Measurements from ENCODE around the gene SAMD13.
A peak's percentile ranks its signal among the peaks of the same experiment; 100 is the strongest.
"Not testable (repeated sequence)": the region's sequence is repeated elsewhere in the genome, so short reads cannot be mapped to it uniquely, and the experiment has no call there.

SAMD13 gene

DNA sequence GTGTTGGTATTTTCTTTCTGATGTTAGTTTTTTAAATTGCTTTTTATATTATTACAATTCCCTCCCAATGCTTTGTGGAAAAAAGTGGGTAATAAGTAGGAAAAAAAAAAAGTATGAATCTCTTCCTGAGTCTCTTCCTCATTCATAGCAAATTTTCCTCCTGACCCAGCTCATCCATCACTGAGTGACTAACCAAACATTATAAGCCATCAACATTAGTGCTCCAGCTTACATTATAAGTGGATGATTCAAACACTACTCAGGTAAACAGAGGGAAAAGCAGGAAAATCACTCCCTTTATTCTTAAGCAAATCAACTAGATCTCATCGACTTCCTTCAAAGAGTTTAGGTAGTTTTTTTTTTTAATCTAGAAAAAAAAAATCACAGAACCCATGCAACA is 15.4 kb upstream of the SAMD13 start:
- H3K27ac ChIP-seq (ENCODE audit: low read depth, low read length), result no peak overlapping the region
- H3K9ac ChIP-seq (ENCODE audit: low read length), result no peak overlapping the region
- no peaks in the 10 kb centered on the region for H3K4me1 ChIP-seq (ENCODE audit: control insufficient read depth, insufficient read depth, low read length)
- H3K27me3 ChIP-seq (ENCODE audit: control insufficient read depth, insufficient read depth, low read length), result no peaks in the 10 kb centered on the region
- H3K36me3 ChIP-seq (ENCODE audit: control insufficient read depth, insufficient read depth, low read length), result no peaks in the 10 kb centered on the region
- H3K4me3 ChIP-seq (ENCODE audit: low read depth, low read length), result no peak overlapping the region
- peaks cover 33% of the 10 kb centered on the region for H3K9me3 ChIP-seq (ENCODE audit: control insufficient read depth, insufficient read depth, low read depth, low read length)

DNA sequence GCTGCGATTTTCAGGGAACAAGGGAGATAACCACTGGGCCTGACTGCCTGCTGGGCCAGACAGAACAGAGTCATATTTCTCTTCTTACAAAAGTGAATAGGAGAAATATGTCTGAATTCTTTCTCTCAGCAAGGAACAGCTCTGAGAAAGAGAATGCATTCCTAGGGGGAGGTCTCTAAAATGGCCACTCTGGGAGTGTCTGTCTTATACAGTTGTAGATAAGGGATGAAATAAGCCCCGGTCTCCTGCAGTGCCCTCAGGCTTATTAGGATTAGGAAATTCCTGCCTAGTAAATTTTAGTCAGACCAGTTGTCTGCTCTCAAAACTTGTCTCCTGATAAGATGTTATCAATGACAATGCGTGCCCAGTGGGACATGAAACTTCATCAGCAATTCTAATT is 14.1 kb upstream of the SAMD13 start:
- not testable (repeated sequence) for H3K4me1 ChIP-seq (ENCODE audit: control insufficient read depth, insufficient read depth, low read length); H3K36me3 ChIP-seq (ENCODE audit: control insufficient read depth, insufficient read depth, low read length); H3K9ac ChIP-seq (ENCODE audit: low read length); H3K27me3 ChIP-seq (ENCODE audit: control insufficient read depth, insufficient read depth, low read length); H3K27ac ChIP-seq (ENCODE audit: low read depth, low read length); H3K4me3 ChIP-seq (ENCODE audit: low read depth, low read length)
- peaks cover 33% of the 10 kb centered on the region for H3K9me3 ChIP-seq (ENCODE audit: control insufficient read depth, insufficient read depth, low read depth, low read length)

DNA sequence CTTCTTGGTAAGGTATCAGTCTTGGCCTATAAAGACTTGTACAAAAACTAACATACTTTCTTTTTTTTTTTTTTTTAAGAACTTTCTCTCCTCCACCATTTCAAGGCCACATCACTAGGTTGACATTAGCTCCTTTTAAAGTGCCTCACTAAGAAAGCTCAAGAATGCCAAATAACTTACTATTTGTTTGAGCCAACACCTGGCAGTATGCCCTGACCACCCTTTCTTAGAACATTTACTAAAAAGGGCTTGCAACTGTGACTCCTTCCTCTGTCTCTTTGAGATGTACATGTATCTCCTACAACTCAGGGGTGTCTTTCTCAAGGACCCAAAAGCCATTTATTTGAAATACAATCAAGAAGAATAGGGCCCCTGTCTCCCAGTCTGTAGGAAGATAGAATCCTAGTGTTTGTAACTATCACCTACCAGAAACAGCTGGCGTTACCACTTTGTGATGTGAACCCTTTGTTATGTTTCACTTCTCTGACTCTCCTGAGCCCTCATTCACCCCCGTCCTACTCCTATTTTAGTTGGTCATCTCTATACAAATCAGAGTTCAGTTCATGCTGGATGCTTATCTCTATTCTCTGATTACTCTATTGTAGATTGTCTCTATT is 12.2 kb upstream of the SAMD13 start:
- Histone ChIP-seq H3K4me1 (ENCODE audit: control insufficient read depth, insufficient read depth, low read length) (no peaks in the 10 kb centered on the region), H3K27me3 (ENCODE audit: control insufficient read depth, insufficient read depth, low read length) (no peaks in the 10 kb centered on the region), H3K27ac (ENCODE audit: low read depth, low read length) (no peak overlapping the region), H3K9ac (ENCODE audit: low read length) (no peak overlapping the region), H3K4me3 (ENCODE audit: low read depth, low read length) (no peak overlapping the region), H3K9me3 (ENCODE audit: control insufficient read depth, insufficient read depth, low read depth, low read length) (peaks cover 33% of the 10 kb centered on the region), H3K36me3 (ENCODE audit: control insufficient read depth, insufficient read depth, low read length) (no peaks in the 10 kb centered on the region)

DNA sequence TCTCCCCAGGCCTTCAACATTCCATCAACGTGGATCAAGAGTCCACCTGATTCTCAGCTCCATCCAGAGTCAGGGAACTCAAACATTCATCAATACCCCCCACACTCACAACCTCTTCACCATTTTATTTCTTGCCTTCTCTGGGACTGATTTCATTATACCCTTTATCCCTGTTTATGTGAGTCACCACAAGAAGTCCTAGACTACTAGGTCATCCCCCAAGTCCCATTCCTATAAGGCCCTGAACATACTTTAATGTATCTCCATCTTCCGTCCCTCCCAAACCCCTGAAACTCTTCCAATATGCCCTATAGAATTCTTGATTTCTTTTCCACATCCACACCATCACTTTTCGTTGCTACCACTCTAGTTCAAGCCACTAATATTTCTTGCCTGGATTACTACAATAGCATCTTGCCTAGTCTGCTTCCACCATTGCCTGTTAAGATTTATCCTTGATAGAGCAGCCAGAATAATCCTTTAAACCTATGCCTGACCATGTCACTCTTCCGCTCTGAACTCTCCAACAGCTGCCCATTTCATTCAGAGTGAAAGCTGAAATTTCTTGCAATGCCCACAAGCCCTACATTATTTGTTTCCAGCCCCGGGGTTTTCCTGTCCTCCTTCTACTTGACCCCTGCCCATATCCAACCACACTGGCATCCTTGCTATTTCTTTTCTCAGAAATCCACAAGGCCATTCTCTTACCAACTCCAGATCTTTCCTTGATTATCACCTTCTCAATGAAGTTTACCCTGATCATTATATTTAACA is 9.4 kb upstream of the SAMD13 start:
- Histone ChIP-seq H3K27me3 (ENCODE audit: control insufficient read depth, insufficient read depth, low read length) (no peaks in the 10 kb centered on the region), H3K36me3 (ENCODE audit: control insufficient read depth, insufficient read depth, low read length) (no peaks in the 10 kb centered on the region), H3K27ac (ENCODE audit: low read depth, low read length) (no peak overlapping the region), H3K4me3 (ENCODE audit: low read depth, low read length) (no peak overlapping the region), H3K9ac (ENCODE audit: low read length) (no peak overlapping the region), H3K4me1 (ENCODE audit: control insufficient read depth, insufficient read depth, low read length) (no peaks in the 10 kb centered on the region), H3K9me3 (ENCODE audit: control insufficient read depth, insufficient read depth, low read depth, low read length) (peaks cover 31% of the 10 kb centered on the region)

DNA sequence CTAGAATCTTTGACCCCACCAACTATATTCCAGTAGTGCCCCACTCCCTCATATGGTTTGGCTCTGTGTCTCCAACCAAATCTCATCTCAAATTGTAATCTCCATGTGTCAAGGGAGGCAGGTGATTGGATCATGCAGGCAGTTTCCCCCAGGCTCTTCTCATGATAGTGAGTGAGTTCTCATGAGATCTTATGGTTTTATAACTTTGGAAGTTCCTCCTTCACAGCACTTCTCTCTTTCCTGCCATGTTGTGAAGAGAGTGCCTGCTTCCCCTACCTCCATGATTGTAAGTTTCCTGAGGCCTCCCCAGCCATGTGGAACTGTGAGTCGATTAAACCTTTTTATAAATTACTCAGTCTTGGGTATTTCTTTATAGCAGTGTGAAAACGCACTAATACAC is 7.7 kb upstream of the SAMD13 start:
- Histone ChIP-seq H3K36me3 (ENCODE audit: control insufficient read depth, insufficient read depth, low read length) (no peaks in the 10 kb centered on the region), H3K9ac (ENCODE audit: low read length) (no peak overlapping the region), H3K4me1 (ENCODE audit: control insufficient read depth, insufficient read depth, low read length) (no peaks in the 10 kb centered on the region), H3K9me3 (ENCODE audit: control insufficient read depth, insufficient read depth, low read depth, low read length) (peaks cover 17% of the 10 kb centered on the region), H3K27ac (ENCODE audit: low read depth, low read length) (no peak overlapping the region), H3K4me3 (ENCODE audit: low read depth, low read length) (no peak overlapping the region), H3K27me3 (ENCODE audit: control insufficient read depth, insufficient read depth, low read length) (no peaks in the 10 kb centered on the region)

DNA sequence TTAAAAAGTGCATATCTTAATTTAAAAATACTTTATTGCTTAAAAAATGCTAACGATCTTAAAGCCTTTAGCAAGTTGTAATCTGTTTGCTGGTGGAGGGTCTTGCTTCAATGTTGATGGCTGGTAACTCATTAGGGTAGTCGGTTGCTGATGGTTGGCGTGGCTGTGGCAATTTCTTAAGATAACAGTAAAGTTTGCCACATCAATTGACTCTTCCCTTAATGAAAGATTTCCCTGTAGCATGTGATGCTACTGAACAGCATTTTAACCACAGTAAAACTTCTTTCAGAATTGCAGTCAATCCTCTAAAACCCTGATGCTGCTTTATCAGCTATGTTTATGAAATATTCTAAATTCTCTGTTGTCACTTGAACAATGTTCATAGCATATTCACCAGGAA is 6.8 kb upstream of the SAMD13 start:
- Histone ChIP-seq H3K27me3 (ENCODE audit: control insufficient read depth, insufficient read depth, low read length) (no peaks in the 10 kb centered on the region), H3K27ac (ENCODE audit: low read depth, low read length) (no peak overlapping the region), H3K4me3 (ENCODE audit: low read depth, low read length) (no peak overlapping the region), H3K4me1 (ENCODE audit: control insufficient read depth, insufficient read depth, low read length) (peaks cover 1% of the 10 kb centered on the region), H3K9ac (ENCODE audit: low read length) (no peak overlapping the region), H3K36me3 (ENCODE audit: control insufficient read depth, insufficient read depth, low read length) (no peaks in the 10 kb centered on the region), H3K9me3 (ENCODE audit: control insufficient read depth, insufficient read depth, low read depth, low read length) (0 out of 2 replicates have a peak, but pooled peaks cover 11% of the 10 kb centered on the region)

DNA sequence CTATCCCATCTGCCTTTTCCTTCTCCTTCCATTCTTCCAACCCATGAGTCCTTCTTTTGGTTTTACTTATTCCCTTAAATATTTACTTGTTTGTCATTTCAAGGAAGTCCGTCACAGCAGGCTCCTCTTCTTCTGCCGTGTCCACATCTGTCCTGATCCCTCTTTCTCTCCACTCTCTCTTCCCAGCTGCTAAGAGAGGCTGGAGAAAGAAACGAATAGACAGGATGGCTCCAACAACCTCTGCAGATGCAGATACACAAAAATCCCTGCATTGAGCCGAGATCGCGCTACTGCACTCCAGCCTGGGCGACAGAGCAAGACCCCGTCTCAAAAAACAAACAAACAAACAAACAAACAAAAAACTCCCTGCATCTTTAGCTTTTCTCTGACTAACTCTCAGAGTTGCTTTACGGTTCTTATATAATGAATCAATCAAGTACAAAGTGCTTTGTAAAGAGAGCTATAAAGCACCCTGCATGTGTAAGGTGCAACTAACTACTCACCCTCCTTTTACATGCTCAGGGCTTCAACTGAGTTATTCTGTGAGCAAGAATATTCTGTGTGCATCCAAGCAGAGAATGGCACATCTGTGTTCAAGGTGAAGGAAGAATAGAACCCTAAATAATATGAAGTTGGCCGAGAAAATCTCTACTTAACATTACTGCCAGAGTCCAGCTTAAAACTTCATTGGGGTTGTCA is 3.8 kb upstream of the SAMD13 start:
- Histone ChIP-seq H3K4me3 (ENCODE audit: low read depth, low read length) (peak overlapping the region; percentile 99), H3K36me3 (ENCODE audit: control insufficient read depth, insufficient read depth, low read length) (no peaks in the 10 kb centered on the region), H3K9me3 (ENCODE audit: control insufficient read depth, insufficient read depth, low read depth, low read length) (0 out of 2 replicates have a peak, but pooled peaks cover 11% of the 10 kb centered on the region), H3K9ac (ENCODE audit: low read length) (no peak overlapping the region), H3K4me1 (ENCODE audit: control insufficient read depth, insufficient read depth, low read length) (peaks cover 25% of the 10 kb centered on the region), H3K27me3 (ENCODE audit: control insufficient read depth, insufficient read depth, low read length) (no peaks in the 10 kb centered on the region), H3K27ac (ENCODE audit: low read depth, low read length) (no peak overlapping the region)

DNA sequence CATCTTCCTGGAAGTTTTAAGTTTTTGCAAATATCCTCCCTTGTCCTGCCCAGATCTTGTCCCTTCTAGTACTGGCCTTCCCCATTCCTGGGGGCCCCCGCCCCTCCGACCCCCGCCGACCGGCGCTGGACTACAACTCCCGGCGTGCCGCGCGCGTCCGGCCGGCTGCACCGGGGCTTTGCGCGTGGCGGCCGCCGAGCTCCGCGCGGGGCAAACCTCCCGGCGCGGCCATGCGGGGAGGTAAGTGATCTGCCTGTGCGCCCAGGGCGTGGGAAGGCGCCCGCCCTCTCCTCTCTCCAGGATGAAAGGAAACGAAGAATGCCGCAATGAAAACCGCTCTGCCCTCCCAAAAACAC is 3.2 kb upstream of the SAMD13 start:
- Histone ChIP-seq H3K9me3 (ENCODE audit: control insufficient read depth, insufficient read depth, low read depth, low read length) (0 out of 2 replicates have a peak, but pooled peaks cover 11% of the 10 kb centered on the region), H3K27me3 (ENCODE audit: control insufficient read depth, insufficient read depth, low read length) (no peaks in the 10 kb centered on the region), H3K9ac (ENCODE audit: low read length) (peak overlapping the region; percentile 84), H3K4me3 (ENCODE audit: low read depth, low read length) (peak overlapping the region; percentile 99), H3K4me1 (ENCODE audit: control insufficient read depth, insufficient read depth, low read length) (peaks cover 32% of the 10 kb centered on the region), H3K27ac (ENCODE audit: low read depth, low read length) (no peak overlapping the region), H3K36me3 (ENCODE audit: control insufficient read depth, insufficient read depth, low read length) (no peaks in the 10 kb centered on the region)

DNA sequence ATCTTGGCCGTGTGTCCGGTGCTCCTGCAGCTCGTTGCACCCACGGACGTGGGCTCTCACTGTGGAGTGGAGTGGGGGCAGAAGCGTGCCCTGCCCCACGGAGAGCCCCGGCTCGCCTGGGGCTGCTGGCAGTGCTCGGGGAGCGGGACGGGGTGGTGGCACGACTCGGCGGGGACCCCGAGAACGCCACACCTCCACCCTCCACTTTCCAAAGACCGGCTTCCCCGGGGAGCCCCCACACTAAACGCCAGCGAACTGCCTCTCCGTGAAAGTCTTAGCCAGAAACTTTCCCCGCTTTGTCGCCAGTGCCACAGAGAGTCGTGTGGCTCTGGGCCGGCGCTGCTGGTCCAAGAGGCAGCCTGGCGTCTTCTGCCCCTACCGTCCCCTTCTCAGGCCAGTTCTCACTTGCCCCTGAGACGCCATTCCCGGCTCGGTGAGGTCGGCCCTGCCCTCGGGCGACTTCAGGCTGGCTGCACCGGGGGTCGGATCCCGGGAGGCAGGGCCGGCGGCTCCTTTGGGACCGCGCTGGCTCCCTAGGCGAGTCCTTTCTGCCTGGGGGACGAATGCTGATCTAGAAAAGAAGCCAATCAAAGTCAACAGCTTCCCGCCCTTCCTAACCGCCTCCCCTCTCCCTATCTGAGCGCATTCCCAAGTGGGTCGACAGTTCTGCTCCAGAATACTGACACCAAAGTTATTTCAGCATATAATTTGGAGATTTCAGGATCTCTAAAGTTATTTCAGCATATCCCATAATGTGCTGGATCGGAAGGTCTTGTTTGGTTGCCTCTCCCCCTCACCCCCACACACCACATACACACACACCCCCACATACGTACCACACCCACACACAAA is 2.6 kb upstream of the SAMD13 start:
- Histone ChIP-seq H3K36me3 (ENCODE audit: control insufficient read depth, insufficient read depth, low read length) (no peaks in the 10 kb centered on the region), H3K4me1 (ENCODE audit: control insufficient read depth, insufficient read depth, low read length) (peaks cover 35% of the 10 kb centered on the region), H3K4me3 (ENCODE audit: low read depth, low read length) (peak overlapping the region; percentile 99), H3K9me3 (ENCODE audit: control insufficient read depth, insufficient read depth, low read depth, low read length) (0 out of 2 replicates have a peak, but pooled peaks cover 11% of the 10 kb centered on the region), H3K27ac (ENCODE audit: low read depth, low read length) (no peak overlapping the region), H3K9ac (ENCODE audit: low read length) (peak overlapping the region; percentile 84), H3K27me3 (ENCODE audit: control insufficient read depth, insufficient read depth, low read length) (no peaks in the 10 kb centered on the region)

DNA sequence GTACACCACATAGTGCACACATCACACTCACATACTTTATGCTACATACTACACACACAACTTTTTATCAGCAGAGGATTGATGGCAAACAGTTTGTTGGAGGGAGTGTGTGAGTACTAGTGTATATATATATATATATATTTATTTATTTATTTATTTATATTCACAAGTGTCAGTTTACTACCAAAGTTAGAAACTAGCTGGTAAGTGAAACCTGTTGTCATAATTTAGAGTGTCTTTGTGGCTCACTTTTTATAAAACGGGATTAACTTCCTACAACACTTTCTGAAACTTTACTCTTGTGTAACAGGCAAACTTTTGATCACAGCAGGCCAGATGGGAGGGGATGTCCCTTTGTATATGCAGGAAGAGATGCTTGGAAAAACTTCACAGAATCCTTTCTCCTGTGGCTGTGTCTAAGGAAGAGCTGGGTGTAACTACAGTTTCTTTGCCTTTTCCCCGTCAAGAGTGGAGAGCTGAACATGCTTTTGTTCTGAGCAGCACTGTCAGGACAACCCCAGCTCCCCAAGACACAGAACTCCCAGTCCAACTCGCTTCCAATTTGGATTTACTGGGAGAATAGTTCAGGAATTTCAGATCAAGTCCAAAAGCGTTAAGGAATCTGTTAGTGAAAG is 1.9 kb upstream of the SAMD13 start:
- Histone ChIP-seq H3K27ac (ENCODE audit: low read depth, low read length) (no peak overlapping the region), H3K9ac (ENCODE audit: low read length) (no peak overlapping the region), H3K27me3 (ENCODE audit: control insufficient read depth, insufficient read depth, low read length) (no peaks in the 10 kb centered on the region), H3K36me3 (ENCODE audit: control insufficient read depth, insufficient read depth, low read length) (no peaks in the 10 kb centered on the region), H3K4me3 (ENCODE audit: low read depth, low read length) (peak overlapping the region; percentile 99), H3K4me1 (ENCODE audit: control insufficient read depth, insufficient read depth, low read length) (peaks cover 35% of the 10 kb centered on the region), H3K9me3 (ENCODE audit: control insufficient read depth, insufficient read depth, low read depth, low read length) (0 out of 2 replicates have a peak, but pooled peaks cover 10% of the 10 kb centered on the region)

Data from HUES6 (cell line).